ENCODE data around the gene SMARCAL1. TPM values are rescaled to one million over a fixed set of nuclear protein-coding genes. Genes with fewer than 3 reads are reported as not detected.
A peak's percentile ranks its signal among the peaks of the same experiment; 100 is the strongest.

The SMARCAL1 gene
- total and polyA plus RNA-seq, 2 donors (not counting 1 experiment from before 2014, with no cell fraction given) = 20.2 to 46.7 TPM

- ChIA-PET POLR2A (no interaction called here), CTCF (interaction anchor here (0.7 kb wide), 1 partner anchor 486 kb away, joined by 3 read pairs; no protein-coding TSS in a partner anchor)
- intact Hi-C loops (cut with micrococcal nuclease) = loop anchor here (10.0 kb wide), 1 partner anchor 481 kb away; the partner anchor contains the start of gene MREG
- no peaks in the 10 kb centered on the region for H3K9me3 ChIP-seq (ENCODE audit: control extremely low read depth in 1 of 3, control insufficient read depth in 2 of 3, insufficient read depth in 1 of 3, low read length in 2 of 3)
- no peak for TF ChIP-seq CTCF (IDR thresholded peaks at IDR 0.05)
- TF ChIP-seq EZH2 (IDR thresholded peaks at IDR 0.05; ENCODE audit: borderline replicate concordance, insufficient read depth, low read depth, low read length, poor library complexity, severe bottlenecking) = no peak
- no peak overlapping the region for H3K27ac ChIP-seq (ENCODE audit: low read length in 2 of 2)
- H3K9ac ChIP-seq (ENCODE audit: low read length) = no peak overlapping the region
- H3K79me2 ChIP-seq (ENCODE audit: control insufficient read depth, insufficient read depth, low read length) = peaks cover 32% of the 10 kb centered on the region
- Mint-ChIP-seq H3K9me3 (ENCODE audit: insufficient read depth) (no peaks in the 10 kb centered on the region), H3K27ac (peak overlapping the region; percentile 37), H3K27me3 (no peaks in the 10 kb centered on the region), H3K4me1 (peaks cover 78% of the 10 kb centered on the region), H3K4me3 (no peak overlapping the region)
- DNase-seq (no peak), ATAC-seq (ENCODE audit: low read depth) (no peak)
- no peaks in the 10 kb centered on the region for H3K27me3 ChIP-seq (replicated peaks in 1 of 4; ENCODE audit: control extremely low read depth in 1 of 4, control insufficient read depth in 3 of 4, insufficient read depth in 4 of 4, low read length in 3 of 4)
- no peak overlapping the region for H3K4me3 ChIP-seq (ENCODE audit: control extremely low read depth in 1 of 5, extremely low read depth in 1 of 5, insufficient read depth in 1 of 5, low read depth in 2 of 5, low read length in 4 of 5)
- peaks cover 19% of the 10 kb centered on the region for H4K20me1 ChIP-seq (ENCODE audit: control insufficient read depth, insufficient read depth, low read length, poor library complexity, severe bottlenecking)
- no peak overlapping the region for H2AFZ ChIP-seq (ENCODE audit: insufficient read depth, low read depth, low read length, poor library complexity, severe bottlenecking)
- H3K4me1 ChIP-seq (ENCODE audit: control insufficient read depth in 2 of 2, insufficient read depth in 2 of 2, low read length in 2 of 2) = peaks cover 42 to 51% of the 10 kb centered on the region in 2 donors
- H3K4me2 ChIP-seq (replicated peaks; ENCODE audit: low read depth, low read length, poor library complexity, severe bottlenecking) = no peak overlapping the region
- WGBS (ENCODE audit: insufficient coverage) = 83% methylated on average over 1 of the region's 2 CpGs
- peaks cover 0 to 14% of the 10 kb centered on the region in 2 experiments for H3K36me3 ChIP-seq (replicated peaks in 1 of 2; ENCODE audit: control extremely low read depth in 1 of 2, control insufficient read depth in 1 of 2, extremely low read depth in 1 of 2, insufficient read depth in 2 of 2, low read length in 1 of 2)
Observed at GRCh38 chr2:216495656-216496055, 83.4 kb downstream of the SMARCAL1 start.

GRCh38 chr2:216497382-216498069 lies 85.2 kb downstream of the SMARCAL1 start:
- H3K27me3 Mint-ChIP-seq = no peaks in the 10 kb centered on the region
- 83% methylated on average over 3 of the region's 6 CpGs for WGBS (ENCODE audit: insufficient coverage)
- POLR2A ChIA-PET = interaction anchor here (2.3 kb wide), 1 partner anchor 86 kb away, joined by 13 read pairs; the partner anchor contains the start of gene SMARCAL1

More at GRCh38 chr2:216497382-216498069, 85.2 kb downstream of the SMARCAL1 start:
- no peak for ATAC-seq (ENCODE audit: low read depth)
- H3K27me3 ChIP-seq (replicated peaks in 1 of 4; ENCODE audit: control extremely low read depth in 1 of 4, control insufficient read depth in 3 of 4, insufficient read depth in 4 of 4, low read length in 3 of 4) = no peaks in the 10 kb centered on the region
- H3K79me2 ChIP-seq (ENCODE audit: control insufficient read depth, insufficient read depth, low read length) = peaks cover 32% of the 10 kb centered on the region
- H3K36me3 ChIP-seq (replicated peaks in 1 of 2; ENCODE audit: control extremely low read depth in 1 of 2, control insufficient read depth in 1 of 2, extremely low read depth in 1 of 2, insufficient read depth in 2 of 2, low read length in 1 of 2) = peaks cover 0 to 33% of the 10 kb centered on the region in 2 experiments
- peaks cover 31% of the 10 kb centered on the region for H4K20me1 ChIP-seq (ENCODE audit: control insufficient read depth, insufficient read depth, low read length, poor library complexity, severe bottlenecking)
- no peak for DNase-seq
- TF ChIP-seq CTCF (IDR thresholded peaks at IDR 0.05) (no peak), EZH2 (IDR thresholded peaks at IDR 0.05; ENCODE audit: borderline replicate concordance, insufficient read depth, low read depth, low read length, poor library complexity, severe bottlenecking) (no peak)
- CTCF ChIA-PET = interaction anchor here (1.1 to 1.6 kb wide), 2 partner anchors 22 to 86 kb away, joined by 5 read pairs; no protein-coding TSS in a partner anchor
- intact Hi-C loops (cut with micrococcal nuclease) = loop anchor here (1.0 to 10.0 kb wide), 4 partner anchors 85 to 1185 kb away; partner anchors contain the start of genes ATIC, MREG and SMARCAL1
- H3K4me1 ChIP-seq (ENCODE audit: control insufficient read depth in 2 of 2, insufficient read depth in 2 of 2, low read length in 2 of 2) = peaks cover 33 to 35% of the 10 kb centered on the region in 2 donors
- peak overlapping the region; percentile 98 for H3K9ac ChIP-seq (ENCODE audit: low read length)
- Mint-ChIP-seq H3K9me3 (ENCODE audit: insufficient read depth) (no peaks in the 10 kb centered on the region), H3K4me1 (peaks cover 76% of the 10 kb centered on the region), H3K27ac (peak overlapping the region; percentile 97), H3K4me3 (peak overlapping the region; percentile 98)
- H3K27ac ChIP-seq (ENCODE audit: low read length in 2 of 2) = peak overlapping the region; percentile 79 to 92
- peak overlapping the region; percentile 65 to 96 (median 92) for H3K4me3 ChIP-seq (ENCODE audit: control extremely low read depth in 1 of 5, extremely low read depth in 1 of 5, insufficient read depth in 1 of 5, low read depth in 2 of 5, low read length in 4 of 5)
- H3K4me2 ChIP-seq (replicated peaks; ENCODE audit: low read depth, low read length, poor library complexity, severe bottlenecking) = peak overlapping the region; percentile 68
- no peaks in the 10 kb centered on the region for H3K9me3 ChIP-seq (ENCODE audit: control extremely low read depth in 1 of 3, control insufficient read depth in 2 of 3, insufficient read depth in 1 of 3, low read length in 2 of 3)
- H2AFZ ChIP-seq (ENCODE audit: insufficient read depth, low read depth, low read length, poor library complexity, severe bottlenecking) = peak overlapping the region; percentile 84

All from B cell (primary cell).